Breast epithelium (tissue), 4 donors: ENCODE data around the gene MAPK11. TPM values are rescaled to one million over a fixed set of nuclear protein-coding genes. Genes with fewer than 3 reads are reported as not detected.

ENCODE experiments used
- DNase-seq, 2 donors: peaks; one replicate each; pipeline ENCODE4 v3.0.0-alpha.2; 2019; ENCODE audit warnings: low spot score in 2 of 2
- H3K27ac ChIP-seq, 2 donors: fragments of 200-600 bp; sonication (generic) in 1 of 2; one replicate each; pipeline ENCODE4 v1.5.1; 2016 to 2019; ENCODE audit warnings: mild to moderate bottlenecking in 1 of 2
- H3K27me3 ChIP-seq, 2 donors: fragments of 200-600 bp; sonication (generic) in 1 of 2; one replicate each; pipeline versions ENCODE4 v1.5.1 to v1.6.0; 2017 to 2019; ENCODE audit warnings: control low read depth in 1 of 2, mild to moderate bottlenecking in 1 of 2
- H3K36me3 ChIP-seq: fragments of 200-600 bp; one replicate; pipeline ENCODE4 v1.5.1; 2019
- H3K4me1 ChIP-seq, 2 donors: fragments of 200-600 bp; sonication (generic); one replicate each; pipeline ENCODE4 v1.5.1; 2016 to 2019; ENCODE audit warnings: control low read depth in 1 of 2
- H3K4me3 ChIP-seq, 3 donors: fragments of 200-600 bp; sonication (generic); 1 replicate in 2 of 3; 2 replicates in 1 of 3; pipeline ENCODE4 v1.5.1; 2016 to 2019; ENCODE audit warnings: mild to moderate bottlenecking in 3 of 3, moderate library complexity in 2 of 3
- H3K9me3 ChIP-seq, 2 donors: fragments of 200-600 bp; sonication (generic) in 1 of 2; one replicate each; pipeline ENCODE4 v1.5.1; 2016 to 2019; ENCODE audit warnings: control low read depth in 1 of 2
- POLR2A ChIP-seq: fragments of 450-650 bp; IDR thresholded peaks from one replicate; pipeline ENCODE4 v1.6.1; 2016; ENCODE audit warnings: antibody characterized with exemption, mild to moderate bottlenecking, moderate library complexity
- POLR2AphosphoS5 ChIP-seq, 3 donors: sonication (generic); formaldehyde crosslinking; IDR thresholded peaks; one replicate each; pipeline ENCODE4 v1.6.1; 2017; ENCODE audit warnings: antibody characterized with exemption in 3 of 3
- intact Hi-C: fragments of 100-400 bp; cut with DNase I; formaldehyde crosslinking; loops from one replicate; pipeline ENCODE4 v1.15.1; 2023; ENCODE audit warnings: low total_unique reads
- total RNA-seq, 3 donors: library from RNA; depleted of rRNA; stranded (reverse); fragments of >200 nt; gene quantifications; one replicate each; pipeline ENCODE4 v1.1.0, GENCODE V29; 2016
- TF ChIP-seq, protein P1 (sequence below), 3 donors: fragments of 450-650 bp; IDR thresholded peaks; one replicate each; pipeline ENCODE4 v1.5.1; 2016 to 2017; ENCODE audit warnings: antibody characterized with exemption in 3 of 3, mild to moderate bottlenecking in 3 of 3, moderate library complexity in 3 of 3

The MAPK11 gene
- total RNA-seq, 3 donors from 2014 or later: 5.7 to 16.5 (median 13.4) TPM

DNA sequence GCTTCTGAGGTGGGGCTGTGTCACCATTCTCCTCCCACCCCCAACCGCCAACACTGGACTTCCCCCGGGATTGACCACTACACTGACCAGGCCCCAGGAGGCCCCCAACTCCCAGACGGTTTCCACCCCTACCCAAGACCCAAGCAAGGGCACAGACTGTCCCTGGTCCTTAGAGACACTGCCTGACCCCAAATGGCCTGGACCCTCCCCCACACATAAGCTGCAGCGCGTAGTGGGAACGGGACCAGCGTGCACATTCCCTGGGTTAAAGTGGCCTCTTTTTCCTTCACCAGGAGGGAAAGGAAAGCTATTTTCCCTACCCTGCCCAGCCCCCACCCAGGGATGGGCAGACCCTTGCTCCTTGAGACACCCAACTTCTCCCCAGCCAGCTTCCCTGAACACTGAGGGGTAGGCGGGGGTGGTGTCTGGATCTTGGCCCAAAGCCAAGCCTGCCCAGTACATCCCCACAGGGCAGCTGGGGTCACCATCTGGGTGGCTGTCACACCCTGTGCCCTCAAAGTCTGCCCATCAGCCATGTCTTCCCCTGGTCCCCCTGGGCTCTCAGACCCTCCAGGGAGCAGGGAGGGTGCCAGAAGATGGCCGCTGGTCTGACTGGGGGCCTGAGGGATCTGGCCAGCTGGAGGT, 7.1 kb downstream of the MAPK11 start:
- peaks cover 0 to 19% of the 10 kb centered on the region in 2 donors for H3K27me3 ChIP-seq

DNA sequence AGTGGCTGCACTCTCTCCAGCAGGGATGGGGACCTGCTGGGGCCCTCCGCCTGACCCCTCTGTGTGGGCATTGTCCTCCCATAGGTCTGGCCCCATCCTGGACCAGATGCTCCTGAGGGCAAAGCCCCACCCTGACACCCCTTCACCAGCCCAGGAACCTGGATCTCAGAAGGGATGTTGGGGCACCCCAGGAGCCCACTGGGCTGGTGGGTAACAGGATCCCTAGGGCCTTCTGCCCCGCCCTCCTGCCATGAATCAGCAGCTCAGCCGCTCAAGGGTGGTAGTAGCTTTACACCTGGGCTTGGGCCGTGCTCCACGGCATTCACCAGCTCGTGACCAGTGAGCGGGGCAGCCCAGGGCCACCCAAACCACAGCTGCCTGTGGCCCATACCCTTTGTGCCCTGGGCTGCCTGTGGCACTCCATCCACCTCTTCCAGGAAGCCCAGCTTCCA, 7.7 kb downstream of the MAPK11 start:
- H3K4me3 ChIP-seq: no peak overlapping the region
- no peaks in the 10 kb centered on the region for H3K4me1 ChIP-seq
- H3K9me3 ChIP-seq: no peaks in the 10 kb centered on the region
- no peak for DNase-seq
- H3K27ac ChIP-seq: no peak overlapping the region
- TF ChIP-seq POLR2AphosphoS5 (IDR thresholded peaks at IDR 0.05) (no peak), POLR2A (no peak)
- TF ChIP-seq, protein P1, sequence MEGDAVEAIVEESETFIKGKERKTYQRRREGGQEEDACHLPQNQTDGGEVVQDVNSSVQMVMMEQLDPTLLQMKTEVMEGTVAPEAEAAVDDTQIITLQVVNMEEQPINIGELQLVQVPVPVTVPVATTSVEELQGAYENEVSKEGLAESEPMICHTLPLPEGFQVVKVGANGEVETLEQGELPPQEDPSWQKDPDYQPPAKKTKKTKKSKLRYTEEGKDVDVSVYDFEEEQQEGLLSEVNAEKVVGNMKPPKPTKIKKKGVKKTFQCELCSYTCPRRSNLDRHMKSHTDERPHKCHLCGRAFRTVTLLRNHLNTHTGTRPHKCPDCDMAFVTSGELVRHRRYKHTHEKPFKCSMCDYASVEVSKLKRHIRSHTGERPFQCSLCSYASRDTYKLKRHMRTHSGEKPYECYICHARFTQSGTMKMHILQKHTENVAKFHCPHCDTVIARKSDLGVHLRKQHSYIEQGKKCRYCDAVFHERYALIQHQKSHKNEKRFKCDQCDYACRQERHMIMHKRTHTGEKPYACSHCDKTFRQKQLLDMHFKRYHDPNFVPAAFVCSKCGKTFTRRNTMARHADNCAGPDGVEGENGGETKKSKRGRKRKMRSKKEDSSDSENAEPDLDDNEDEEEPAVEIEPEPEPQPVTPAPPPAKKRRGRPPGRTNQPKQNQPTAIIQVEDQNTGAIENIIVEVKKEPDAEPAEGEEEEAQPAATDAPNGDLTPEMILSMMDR (IDR thresholded peaks at IDR 0.05): no peak
- peaks cover 0 to 20% of the 10 kb centered on the region in 2 donors for H3K27me3 ChIP-seq
- intact Hi-C loops: no loop called here
- H3K36me3 ChIP-seq: no peaks in the 10 kb centered on the region

More for the DNA sequence above, 7.1 kb downstream of the MAPK11 start:
- no peaks in the 10 kb centered on the region for H3K9me3 ChIP-seq
- H3K27ac ChIP-seq: no peak overlapping the region
- no peak overlapping the region for H3K4me3 ChIP-seq
- TF ChIP-seq POLR2A: no peak
- TF ChIP-seq POLR2AphosphoS5 (IDR thresholded peaks at IDR 0.05): no peak
- TF ChIP-seq, protein P1 (IDR thresholded peaks at IDR 0.05): no peak
- no peak for DNase-seq
- H3K4me1 ChIP-seq: peaks cover 4% of the 10 kb centered on the region in 2 donors
- intact Hi-C loops: no loop called here
- H3K36me3 ChIP-seq: no peaks in the 10 kb centered on the region

DNA sequence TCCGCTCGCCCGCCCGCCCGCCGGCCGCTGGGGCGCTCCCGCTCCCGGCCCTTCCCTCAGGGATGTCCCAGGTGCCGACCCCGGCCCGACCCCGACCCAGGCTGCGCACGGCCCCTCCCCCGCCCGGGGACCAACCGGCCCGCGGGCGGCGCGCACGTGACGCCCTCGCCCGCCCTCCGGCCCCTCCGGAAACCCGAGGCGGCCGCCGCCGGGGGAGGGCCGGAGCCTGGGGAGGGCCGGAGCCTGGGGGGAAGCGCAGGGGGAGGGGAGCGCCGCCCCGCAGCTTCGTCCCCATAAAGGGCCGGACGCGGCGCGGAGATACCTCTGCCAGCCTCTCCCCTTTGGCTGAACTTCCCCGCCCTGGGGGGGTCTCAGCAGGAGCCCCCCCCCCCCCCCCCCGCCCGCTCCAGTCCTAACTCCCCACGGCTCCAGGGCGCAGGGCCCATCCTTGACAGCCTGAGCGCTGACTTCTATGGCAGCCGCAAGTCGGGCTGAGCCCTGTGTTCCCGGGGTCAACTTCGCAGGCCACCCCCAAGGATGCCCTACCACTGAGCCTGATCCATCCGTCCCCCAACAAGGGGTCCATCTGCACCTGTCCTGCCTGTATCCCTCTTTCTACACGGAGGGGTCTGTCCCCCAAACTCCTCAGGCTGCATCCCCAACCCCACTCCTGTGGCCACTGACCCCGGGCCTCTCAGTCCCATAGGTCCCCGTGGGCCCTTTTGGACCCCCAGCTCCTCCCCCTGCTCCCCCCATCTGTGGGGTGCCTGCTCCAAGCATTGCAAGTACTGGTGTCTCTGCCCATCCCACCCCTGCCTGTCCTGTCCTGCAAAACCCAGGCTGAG, 8.3 kb downstream of the MAPK11 start, which contains the start of gene MAPK12:
TSS of gene MAPK12 (minus strand) at position 69 of the 845 bp plus-strand sequence. CDS start 174 bp downstream, outside the sequence.
- H3K9me3 ChIP-seq: no peaks in the 10 kb centered on the region
- H3K27me3 ChIP-seq: peaks cover 0 to 25% of the 10 kb centered on the region in 2 donors
- DNase-seq: no peak
- no peaks in the 10 kb centered on the region for H3K36me3 ChIP-seq
- no peak for TF ChIP-seq POLR2AphosphoS5 (IDR thresholded peaks at IDR 0.05)
- TF ChIP-seq POLR2A: no peak
- TF ChIP-seq, protein P1 (IDR thresholded peaks at IDR 0.05): no peak
- H3K4me1 ChIP-seq: no peaks in the 10 kb centered on the region
- intact Hi-C loops: no loop called here
- peak within 1 kb of the TSS in 1 of 2 donors; percentile 38 for H3K27ac ChIP-seq
- peak within 1 kb of the TSS; percentile 43 to 79 (median 50) for H3K4me3 ChIP-seq

DNA sequence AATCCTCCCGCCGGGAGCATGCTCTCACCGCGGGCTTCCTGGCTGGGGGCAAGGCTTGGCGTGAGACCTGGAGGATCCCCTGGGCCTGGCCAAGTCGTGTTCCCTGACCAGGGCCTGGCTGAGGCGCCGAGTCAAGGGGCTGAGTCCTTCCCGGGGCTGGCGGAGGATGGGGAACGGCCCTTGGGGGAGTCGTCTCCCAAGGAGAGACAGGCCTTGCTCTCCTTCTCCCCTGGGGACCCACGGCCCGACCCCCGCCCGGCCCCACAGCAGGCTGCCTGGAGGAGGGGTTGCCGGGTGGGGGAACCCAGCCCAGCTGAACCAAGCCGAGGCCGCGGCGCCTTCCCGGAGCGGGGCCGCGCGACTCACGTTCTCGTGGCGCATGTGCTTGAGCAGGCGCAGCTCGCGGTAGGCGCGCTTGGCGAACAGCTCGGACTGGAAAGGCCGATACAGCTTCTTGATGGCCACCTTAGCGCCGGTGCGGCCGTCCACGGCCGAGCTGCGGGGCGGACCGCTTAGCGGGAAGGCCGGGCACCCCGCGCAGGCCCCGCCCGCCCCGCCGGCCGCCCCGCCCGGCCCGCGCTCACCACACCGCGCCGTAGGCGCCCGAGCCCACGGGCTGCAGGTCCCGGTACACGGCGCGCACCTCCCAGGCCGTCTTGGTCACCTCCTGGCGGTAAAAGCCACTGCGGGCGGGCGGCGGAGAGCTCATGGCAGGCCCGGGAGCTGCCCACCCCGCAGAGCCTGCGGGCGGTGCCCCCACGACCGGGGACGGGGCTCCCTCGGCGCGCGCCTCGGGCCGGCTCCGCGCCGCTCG, 9.2 kb downstream of the MAPK11 start:
- H3K36me3 ChIP-seq: no peaks in the 10 kb centered on the region
- TF ChIP-seq POLR2A (no peak), POLR2AphosphoS5 (IDR thresholded peaks at IDR 0.05) (no peak)
- TF ChIP-seq, protein P1 (IDR thresholded peaks at IDR 0.05): no peak
- peaks cover 0 to 25% of the 10 kb centered on the region in 2 donors for H3K27me3 ChIP-seq
- intact Hi-C loops: no loop called here
- no peaks in the 10 kb centered on the region for H3K4me1 ChIP-seq
- peak overlapping the region; percentile 43 to 79 (median 50) for H3K4me3 ChIP-seq
- DNase-seq: no peak
- H3K27ac ChIP-seq: peak overlapping the region in 1 of 2 donors; percentile 38
- no peaks in the 10 kb centered on the region for H3K9me3 ChIP-seq
